ENCODE data around the gene PYGL.
A peak's percentile ranks its signal among the peaks of the same experiment; 100 is the strongest.

Gene PYGL

DNA sequence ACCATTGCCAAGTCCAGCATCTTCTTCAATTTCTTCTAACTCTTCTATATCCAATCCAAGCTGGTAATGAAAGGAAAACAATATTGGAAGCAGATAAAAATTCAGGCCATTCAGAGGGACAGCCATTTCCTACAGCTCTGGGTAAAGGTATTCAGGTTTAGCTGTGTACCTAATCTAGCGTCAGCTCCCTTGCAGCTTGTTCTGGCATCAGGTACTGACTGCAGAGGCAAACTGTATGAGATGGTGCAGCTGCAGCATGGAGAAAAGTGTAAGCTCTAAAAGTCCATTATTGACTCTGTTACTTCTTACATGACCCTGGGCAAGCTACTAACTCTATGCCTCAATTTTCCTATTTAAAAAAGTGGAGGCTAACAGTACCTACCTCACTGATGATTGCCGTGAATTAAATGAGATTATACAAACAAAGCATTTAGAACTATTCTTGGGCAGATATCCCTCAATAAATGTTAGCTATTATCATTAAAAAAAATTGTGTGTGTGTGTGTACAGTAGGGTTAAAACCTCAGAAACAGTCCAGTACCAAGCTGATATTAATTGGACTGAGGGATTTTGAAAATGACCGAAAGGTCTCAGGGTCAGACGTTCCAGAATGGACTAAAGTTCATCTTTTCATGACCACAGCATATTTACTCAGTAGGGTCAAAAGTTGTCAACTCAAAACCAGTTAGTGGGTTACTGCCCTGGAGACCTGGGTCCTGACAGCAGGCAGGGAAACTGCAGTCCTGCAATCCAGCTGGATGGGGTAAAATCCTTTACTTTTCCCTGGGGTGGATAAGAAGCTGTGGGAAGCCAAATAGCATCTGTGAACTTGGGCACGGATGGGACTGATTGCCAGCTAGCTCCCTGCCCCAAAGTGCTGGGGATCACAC, 8.9 kb downstream of the PYGL start:
- TF ChIP-seq, protein P1, sequence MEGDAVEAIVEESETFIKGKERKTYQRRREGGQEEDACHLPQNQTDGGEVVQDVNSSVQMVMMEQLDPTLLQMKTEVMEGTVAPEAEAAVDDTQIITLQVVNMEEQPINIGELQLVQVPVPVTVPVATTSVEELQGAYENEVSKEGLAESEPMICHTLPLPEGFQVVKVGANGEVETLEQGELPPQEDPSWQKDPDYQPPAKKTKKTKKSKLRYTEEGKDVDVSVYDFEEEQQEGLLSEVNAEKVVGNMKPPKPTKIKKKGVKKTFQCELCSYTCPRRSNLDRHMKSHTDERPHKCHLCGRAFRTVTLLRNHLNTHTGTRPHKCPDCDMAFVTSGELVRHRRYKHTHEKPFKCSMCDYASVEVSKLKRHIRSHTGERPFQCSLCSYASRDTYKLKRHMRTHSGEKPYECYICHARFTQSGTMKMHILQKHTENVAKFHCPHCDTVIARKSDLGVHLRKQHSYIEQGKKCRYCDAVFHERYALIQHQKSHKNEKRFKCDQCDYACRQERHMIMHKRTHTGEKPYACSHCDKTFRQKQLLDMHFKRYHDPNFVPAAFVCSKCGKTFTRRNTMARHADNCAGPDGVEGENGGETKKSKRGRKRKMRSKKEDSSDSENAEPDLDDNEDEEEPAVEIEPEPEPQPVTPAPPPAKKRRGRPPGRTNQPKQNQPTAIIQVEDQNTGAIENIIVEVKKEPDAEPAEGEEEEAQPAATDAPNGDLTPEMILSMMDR (conservative IDR thresholded peaks at IDR 0.05; ENCODE audit: low read length) = no peak
- DNase-seq (ENCODE audit: low read depth) = no peak
- H3K4me3 ChIP-seq (ENCODE audit: low read length) = no peak overlapping the region

DNA sequence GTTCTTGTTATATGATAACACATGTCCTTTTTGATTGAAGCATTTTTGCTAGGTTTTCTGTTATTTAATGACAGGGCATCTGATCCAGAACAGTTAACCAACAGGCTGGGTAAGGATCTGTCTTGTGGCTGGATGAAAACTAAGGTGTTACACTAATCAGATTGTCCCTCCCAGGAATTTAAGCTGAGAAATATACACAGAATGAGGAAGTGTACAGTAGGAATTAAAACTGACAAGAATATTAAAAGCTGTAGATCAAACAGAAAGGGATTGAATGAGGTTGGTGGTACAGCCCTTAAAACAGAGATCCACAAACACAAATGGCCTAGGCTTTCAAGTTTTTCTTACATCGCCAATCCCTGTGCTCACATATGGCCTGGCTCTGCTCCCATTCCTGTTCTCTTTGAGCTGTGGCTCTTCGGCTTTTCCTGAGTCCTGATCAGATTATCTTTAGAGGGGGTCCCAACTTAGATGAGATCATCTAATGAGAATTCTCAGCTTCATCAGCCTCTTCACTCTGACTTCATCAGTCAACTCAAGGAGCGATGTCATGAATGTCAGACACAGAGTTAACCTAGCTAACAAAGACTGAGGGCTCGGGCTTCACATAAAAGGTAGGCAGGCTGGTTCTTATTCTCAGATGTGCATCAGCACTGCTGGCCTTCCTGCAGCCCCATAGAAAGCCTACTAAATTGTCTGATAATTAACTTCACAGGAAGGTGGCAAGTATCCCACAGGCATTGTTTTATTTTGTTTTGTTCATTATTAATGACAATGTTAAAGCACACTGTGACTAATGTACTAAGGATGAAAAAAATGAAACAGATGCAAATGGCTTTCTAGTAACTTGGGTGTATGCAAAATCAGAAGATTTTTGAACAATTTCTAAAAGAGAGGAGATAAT, 11.4 kb downstream of the PYGL start:
- DNase-seq (ENCODE audit: low read depth) = peak; percentile 25
- H3K4me3 ChIP-seq (ENCODE audit: low read length) = no peak overlapping the region
- TF ChIP-seq, protein P1 (conservative IDR thresholded peaks at IDR 0.05; ENCODE audit: low read length) = no peak

DNA sequence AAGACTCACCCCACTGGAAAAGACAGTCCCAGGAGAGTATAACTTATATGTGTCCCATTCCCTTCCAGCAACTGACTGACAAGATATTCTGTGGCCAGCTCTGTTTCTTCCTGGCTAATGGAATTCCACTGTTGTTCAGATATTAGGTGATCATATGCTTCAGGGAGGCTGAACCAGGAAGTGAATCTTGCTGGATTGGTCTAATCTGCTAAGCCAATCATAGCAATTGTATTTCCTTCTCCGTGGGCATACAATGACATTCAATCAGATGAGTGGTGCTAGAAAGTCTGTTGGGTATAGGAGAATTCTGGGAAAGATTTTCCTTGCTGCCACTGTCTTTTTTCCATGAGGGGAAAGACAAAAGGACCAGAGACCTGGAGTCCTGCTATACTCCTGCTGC, 12.1 kb downstream of the PYGL start:
- no peak for DNase-seq (ENCODE audit: low read depth)
- no peak overlapping the region for H3K4me3 ChIP-seq (ENCODE audit: low read length)
- TF ChIP-seq, protein P1 (conservative IDR thresholded peaks at IDR 0.05; ENCODE audit: low read length) = no peak

DNA sequence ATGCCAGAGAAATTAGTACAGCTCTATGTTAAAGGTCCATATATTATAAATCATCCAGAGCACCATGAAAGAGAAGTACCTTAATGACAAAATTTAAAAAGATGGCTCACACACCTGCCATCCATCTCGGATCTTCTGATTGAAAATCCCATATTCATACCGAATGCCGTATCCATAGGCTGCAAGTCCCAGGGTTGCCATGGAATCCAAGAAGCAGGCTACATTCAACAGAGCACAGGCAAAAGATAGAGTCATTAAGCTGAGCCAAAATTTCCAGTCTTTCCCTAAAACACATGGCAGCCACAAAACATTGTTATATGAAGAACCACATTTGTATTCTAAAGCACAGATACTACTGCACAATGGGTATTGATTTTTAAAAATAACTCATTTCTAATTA, 12.7 kb downstream of the PYGL start:
- TF ChIP-seq, protein P1 (conservative IDR thresholded peaks at IDR 0.05; ENCODE audit: low read length) = no peak
- DNase-seq (ENCODE audit: low read depth) = no peak

DNA sequence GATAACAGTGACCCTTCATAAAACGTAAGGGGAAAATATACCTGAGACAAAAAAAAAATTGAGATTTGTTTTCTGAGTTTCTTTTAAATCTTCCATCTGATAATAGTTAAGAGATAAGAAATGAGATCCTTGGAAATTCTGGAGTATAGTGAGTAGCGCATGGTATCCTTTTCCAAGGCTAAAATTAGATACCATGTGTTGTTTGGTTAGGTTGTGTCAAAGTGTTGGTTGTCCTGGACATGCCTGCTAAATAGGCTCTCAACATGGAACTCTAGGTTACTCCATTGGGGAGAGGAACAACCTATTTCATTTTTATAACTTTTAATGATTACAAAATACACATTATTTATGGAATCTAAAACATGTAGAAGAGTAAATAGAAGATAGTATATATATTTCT, 14.8 kb downstream of the PYGL start:
- TF ChIP-seq, protein P1 (conservative IDR thresholded peaks at IDR 0.05; ENCODE audit: low read length) = no peak
- no peak for DNase-seq (ENCODE audit: low read depth)
- no peak overlapping the region for H3K4me3 ChIP-seq (ENCODE audit: low read length)

More for the DNA sequence above, 12.7 kb downstream of the PYGL start:
- no peak overlapping the region for H3K4me3 ChIP-seq (ENCODE audit: low read length)

DNA sequence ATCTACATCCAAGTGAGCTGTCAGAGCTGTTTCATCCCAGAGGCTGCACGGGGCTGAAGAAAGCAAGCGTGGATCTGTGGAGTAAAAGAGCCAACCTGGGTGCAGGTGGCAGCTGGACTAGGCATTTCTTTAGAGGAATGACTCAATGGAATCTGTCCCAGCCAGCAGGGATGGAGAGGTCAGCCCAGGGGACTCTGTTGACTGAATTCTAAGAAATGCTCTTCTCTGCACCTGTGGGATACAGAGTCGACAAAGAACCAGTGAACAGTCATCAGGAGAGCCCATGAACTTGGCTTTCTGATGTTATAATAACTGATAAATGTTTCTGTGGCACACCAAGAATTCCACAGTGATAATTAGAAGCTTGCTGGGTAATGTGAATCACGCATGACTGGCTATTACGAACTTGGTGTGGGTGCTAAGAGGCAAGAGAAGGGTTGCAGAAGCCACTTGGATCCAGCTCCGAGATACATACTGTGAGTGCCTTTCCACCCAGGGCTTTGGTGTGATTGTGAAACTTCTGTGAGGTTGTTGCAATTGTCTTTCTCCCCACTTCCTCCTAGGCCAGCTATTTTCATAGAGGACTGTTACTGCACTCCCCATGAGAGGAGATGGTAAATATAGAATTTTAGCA, 16.2 kb downstream of the PYGL start:
- DNase-seq (ENCODE audit: low read depth) = peak; percentile 81
- H3K4me3 ChIP-seq (ENCODE audit: low read length) = no peak overlapping the region
- TF ChIP-seq, protein P1 (conservative IDR thresholded peaks at IDR 0.05; ENCODE audit: low read length) = no peak

Data from AG10803 (cell line).